Tibial nerve (tissue), 4 donors: ENCODE data around the gene ASCL1. TPM values are rescaled to one million over a fixed set of nuclear protein-coding genes. Genes with fewer than 3 reads are reported as not detected.

Source experiments
- DNase-seq, 2 donors: peaks; one replicate each; pipeline ENCODE4 v3.0.0-alpha.2; 2019; ENCODE audit warnings: low spot score in 2 of 2
- H3K27ac ChIP-seq, 4 donors: fragments of 200-600 bp; sonication (generic) in 3 of 4; one replicate each; pipeline ENCODE4 v1.5.1; 2017 to 2019; ENCODE audit warnings: mild to moderate bottlenecking in 1 of 4
- H3K27me3 ChIP-seq, 2 donors: fragments of 200-600 bp; sonication (generic) in 1 of 2; one replicate each; pipeline versions ENCODE4 v1.5.1 to v1.6.0; 2017 to 2019
- H3K36me3 ChIP-seq, 3 donors: fragments of 200-600 bp; sonication (generic); one replicate each; pipeline ENCODE4 v1.5.1; 2018 to 2019
- H3K4me1 ChIP-seq, 4 donors: fragments of 200-600 bp; sonication (generic) in 3 of 4; one replicate each; pipeline ENCODE4 v1.5.1; 2017 to 2019
- H3K4me3 ChIP-seq, 4 donors: fragments of 200-600 bp; sonication (generic) in 3 of 4; one replicate each; pipeline ENCODE4 v1.5.1; 2017 to 2019; ENCODE audit warnings: mild to moderate bottlenecking in 1 of 4, moderate library complexity in 1 of 4
- H3K9me3 ChIP-seq, 4 donors: fragments of 200-600 bp; sonication (generic) in 3 of 4; one replicate each; pipeline ENCODE4 v1.5.1; 2017 to 2019
- EP300 ChIP-seq, 2 donors: sonication (generic); formaldehyde crosslinking; IDR thresholded peaks; one replicate each; pipeline ENCODE4 v1.6.1; 2017; ENCODE audit warnings: antibody characterized with exemption in 2 of 2, mild to moderate bottlenecking in 1 of 2
- POLR2A ChIP-seq, 2 donors: fragments of 450-650 bp; IDR thresholded peaks; one replicate each; pipeline ENCODE4 v1.6.1; 2017; ENCODE audit warnings: antibody characterized with exemption in 2 of 2, mild to moderate bottlenecking in 2 of 2, moderate library complexity in 2 of 2
- WGBS, 2 donors: methylation state at CpG; one replicate each; pipeline ENCODE4 v1.1.5; 2018; 5-methylcytosine and 5-hydroxymethylcytosine counted together
- total RNA-seq, 4 donors: library from RNA; depleted of rRNA; stranded (reverse); fragments of >200 nt; gene quantifications; one replicate each; pipeline ENCODE4 v1.1.0, GENCODE V29; 2016
- TF ChIP-seq, protein P1 (sequence below), 5 experiments: fragments of 200-600 bp in 3 of 5; fragments of 450-650 bp in 2 of 5; sonication (generic) in 3 of 5; IDR thresholded peaks; one replicate each; pipeline ENCODE4 v1.5.1; 2016 to 2019; ENCODE audit warnings: antibody characterized with exemption in 5 of 5, mild to moderate bottlenecking in 3 of 5, moderate library complexity in 2 of 5

Gene ASCL1
- total RNA-seq, 4 donors from 2014 or later: 1.6 TPM; not detected in 3

DNA sequence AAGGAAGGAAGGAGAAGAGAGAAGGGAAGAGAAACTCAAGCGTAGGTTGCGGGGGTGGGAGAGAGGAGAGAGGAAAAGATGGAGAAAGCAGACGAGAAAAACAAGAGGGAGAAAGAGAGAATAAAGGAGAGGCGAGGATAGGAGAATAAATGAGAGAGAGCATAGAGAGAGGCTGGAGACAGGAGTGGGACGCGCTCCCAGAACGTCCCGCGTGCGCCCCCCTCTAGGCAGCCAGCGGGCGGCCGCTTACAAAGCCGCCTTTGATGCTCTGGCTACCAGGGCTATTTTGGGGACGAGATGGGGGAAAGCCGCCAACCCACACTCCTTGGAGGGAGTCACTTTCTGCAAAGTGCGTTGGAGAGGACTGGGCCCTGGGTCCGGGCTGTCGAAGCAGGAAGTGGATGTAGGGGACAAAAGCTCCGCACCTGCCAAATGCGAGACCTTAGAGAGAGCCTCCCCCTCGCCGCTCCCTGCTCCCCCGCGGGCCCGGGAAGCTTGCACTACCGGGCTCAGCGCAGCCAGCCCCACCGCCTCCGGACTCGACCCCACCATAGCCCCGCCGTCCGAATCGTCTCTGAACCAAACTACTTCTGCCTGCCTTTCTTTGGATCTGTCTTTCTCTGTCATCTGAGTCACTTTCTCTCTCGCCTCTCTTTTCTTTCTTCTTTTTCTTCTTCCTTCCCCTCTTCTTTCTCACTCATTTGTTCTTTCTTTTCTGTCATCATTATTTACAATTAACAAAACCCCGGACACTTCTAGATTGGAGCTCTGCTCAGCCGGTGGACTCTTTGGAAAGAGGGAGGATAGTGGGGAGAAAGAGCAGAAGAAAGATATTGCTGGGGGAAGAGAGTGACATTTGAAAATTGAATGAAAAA is 8.0 kb downstream of the ASCL1 start:
- H3K36me3 ChIP-seq: no peaks in the 10 kb centered on the region
- TF ChIP-seq, protein P1, sequence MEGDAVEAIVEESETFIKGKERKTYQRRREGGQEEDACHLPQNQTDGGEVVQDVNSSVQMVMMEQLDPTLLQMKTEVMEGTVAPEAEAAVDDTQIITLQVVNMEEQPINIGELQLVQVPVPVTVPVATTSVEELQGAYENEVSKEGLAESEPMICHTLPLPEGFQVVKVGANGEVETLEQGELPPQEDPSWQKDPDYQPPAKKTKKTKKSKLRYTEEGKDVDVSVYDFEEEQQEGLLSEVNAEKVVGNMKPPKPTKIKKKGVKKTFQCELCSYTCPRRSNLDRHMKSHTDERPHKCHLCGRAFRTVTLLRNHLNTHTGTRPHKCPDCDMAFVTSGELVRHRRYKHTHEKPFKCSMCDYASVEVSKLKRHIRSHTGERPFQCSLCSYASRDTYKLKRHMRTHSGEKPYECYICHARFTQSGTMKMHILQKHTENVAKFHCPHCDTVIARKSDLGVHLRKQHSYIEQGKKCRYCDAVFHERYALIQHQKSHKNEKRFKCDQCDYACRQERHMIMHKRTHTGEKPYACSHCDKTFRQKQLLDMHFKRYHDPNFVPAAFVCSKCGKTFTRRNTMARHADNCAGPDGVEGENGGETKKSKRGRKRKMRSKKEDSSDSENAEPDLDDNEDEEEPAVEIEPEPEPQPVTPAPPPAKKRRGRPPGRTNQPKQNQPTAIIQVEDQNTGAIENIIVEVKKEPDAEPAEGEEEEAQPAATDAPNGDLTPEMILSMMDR (IDR thresholded peaks at IDR 0.05): no peak
- TF ChIP-seq EP300 (IDR thresholded peaks at IDR 0.05) (no peak), POLR2A (IDR thresholded peaks at IDR 0.05) (no peak)
- peaks cover 0 to 51% of the 10 kb centered on the region in 2 donors for H3K27me3 ChIP-seq
- peaks cover 0 to 13% (median 0%) of the 10 kb centered on the region in 4 donors for H3K4me1 ChIP-seq
- 1 to 2% methylated on average over 37 to 38 of the region's 38 CpGs for WGBS, 2 donors
- peak overlapping the region in 1 of 4 donors; percentile 54 for H3K27ac ChIP-seq
- H3K4me3 ChIP-seq: peak overlapping the region in 2 of 4 donors; percentile 24 to 37
- peaks cover 0 to 10% (median 0%) of the 10 kb centered on the region in 4 donors for H3K9me3 ChIP-seq
- DNase-seq: no peak

GRCh38 chr12:102966200-102966863 is 8.9 kb downstream of the ASCL1 start:
- no peak for DNase-seq
- H3K27ac ChIP-seq: no peak overlapping the region
- H3K36me3 ChIP-seq: no peaks in the 10 kb centered on the region
- peaks cover 0 to 13% (median 0%) of the 10 kb centered on the region in 4 donors for H3K4me1 ChIP-seq
- TF ChIP-seq, protein P1 (IDR thresholded peaks at IDR 0.05): no peak
- TF ChIP-seq EP300 (IDR thresholded peaks at IDR 0.05) (no peak), POLR2A (IDR thresholded peaks at IDR 0.05) (no peak)
- 35 to 45% methylated on average over 12 of the region's 12 CpGs for WGBS, 2 donors
- peaks cover 0 to 10% (median 0%) of the 10 kb centered on the region in 4 donors for H3K9me3 ChIP-seq
- no peak overlapping the region for H3K4me3 ChIP-seq
- peaks cover 0 to 44% of the 10 kb centered on the region in 2 donors for H3K27me3 ChIP-seq

GRCh38 chr12:102970780-102971179 is 13.3 kb downstream of the ASCL1 start:
- Histone ChIP-seq H3K4me1 (no peaks in the 10 kb centered on the region), H3K27ac (no peak overlapping the region), H3K27me3 (peaks cover 0 to 7% of the 10 kb centered on the region in 2 donors), H3K4me3 (no peak overlapping the region), H3K9me3 (no peaks in the 10 kb centered on the region), H3K36me3 (no peaks in the 10 kb centered on the region)
- WGBS, 2 donors: 9 to 17% methylated on average over 4 of the region's 4 CpGs
- no peak for DNase-seq
- TF ChIP-seq EP300 (IDR thresholded peaks at IDR 0.05): no peak
- TF ChIP-seq POLR2A (IDR thresholded peaks at IDR 0.05): no peak
- TF ChIP-seq, protein P1 (IDR thresholded peaks at IDR 0.05): no peak

- WGBS, 2 donors: 77 to 88% methylated on average over 3 of the region's 3 CpGs
Measured at GRCh38 chr12:102971227-102971626, 13.8 kb downstream of the ASCL1 start.

More at GRCh38 chr12:102971227-102971626, 13.8 kb downstream of the ASCL1 start:
- Histone ChIP-seq H3K4me3 (no peak overlapping the region), H3K9me3 (no peaks in the 10 kb centered on the region), H3K27ac (no peak overlapping the region), H3K4me1 (no peaks in the 10 kb centered on the region), H3K36me3 (no peaks in the 10 kb centered on the region), H3K27me3 (peaks cover 0 to 4% of the 10 kb centered on the region in 2 donors)
- no peak for DNase-seq
- TF ChIP-seq POLR2A (IDR thresholded peaks at IDR 0.05): no peak
- no peak for TF ChIP-seq EP300 (IDR thresholded peaks at IDR 0.05)
- TF ChIP-seq, protein P1 (IDR thresholded peaks at IDR 0.05): no peak
